ENCODE measurements around the gene ANK3.

ANK3 gene

DNA sequence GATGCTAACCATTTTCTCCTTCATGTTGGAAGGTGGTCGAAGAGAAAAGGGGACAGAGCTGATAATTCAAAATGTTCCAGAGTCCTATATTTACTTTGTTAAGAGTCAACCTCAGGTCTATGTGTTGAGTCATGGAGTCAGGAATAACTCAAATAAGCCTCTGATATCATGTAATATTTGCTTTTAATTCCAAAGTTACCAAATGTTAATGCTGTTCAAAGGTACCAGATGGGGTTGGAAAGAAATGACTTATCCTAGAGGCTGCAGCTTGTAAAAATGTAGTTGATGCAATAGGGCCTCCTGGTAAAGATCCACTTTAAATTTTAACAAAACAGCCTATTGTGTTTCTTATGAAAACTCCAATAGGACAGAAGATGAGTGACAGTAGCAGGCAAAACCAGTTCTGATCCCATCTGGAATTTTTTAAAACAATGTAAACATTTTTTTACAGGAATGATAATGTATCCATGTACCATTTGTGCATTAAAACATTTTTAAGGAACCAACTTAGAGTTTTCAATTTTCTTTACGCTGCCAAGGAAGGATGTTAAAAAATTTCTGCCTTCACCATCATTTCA, 218.2 kb downstream of the ANK3 start:
- TF ChIP-seq, protein P1, sequence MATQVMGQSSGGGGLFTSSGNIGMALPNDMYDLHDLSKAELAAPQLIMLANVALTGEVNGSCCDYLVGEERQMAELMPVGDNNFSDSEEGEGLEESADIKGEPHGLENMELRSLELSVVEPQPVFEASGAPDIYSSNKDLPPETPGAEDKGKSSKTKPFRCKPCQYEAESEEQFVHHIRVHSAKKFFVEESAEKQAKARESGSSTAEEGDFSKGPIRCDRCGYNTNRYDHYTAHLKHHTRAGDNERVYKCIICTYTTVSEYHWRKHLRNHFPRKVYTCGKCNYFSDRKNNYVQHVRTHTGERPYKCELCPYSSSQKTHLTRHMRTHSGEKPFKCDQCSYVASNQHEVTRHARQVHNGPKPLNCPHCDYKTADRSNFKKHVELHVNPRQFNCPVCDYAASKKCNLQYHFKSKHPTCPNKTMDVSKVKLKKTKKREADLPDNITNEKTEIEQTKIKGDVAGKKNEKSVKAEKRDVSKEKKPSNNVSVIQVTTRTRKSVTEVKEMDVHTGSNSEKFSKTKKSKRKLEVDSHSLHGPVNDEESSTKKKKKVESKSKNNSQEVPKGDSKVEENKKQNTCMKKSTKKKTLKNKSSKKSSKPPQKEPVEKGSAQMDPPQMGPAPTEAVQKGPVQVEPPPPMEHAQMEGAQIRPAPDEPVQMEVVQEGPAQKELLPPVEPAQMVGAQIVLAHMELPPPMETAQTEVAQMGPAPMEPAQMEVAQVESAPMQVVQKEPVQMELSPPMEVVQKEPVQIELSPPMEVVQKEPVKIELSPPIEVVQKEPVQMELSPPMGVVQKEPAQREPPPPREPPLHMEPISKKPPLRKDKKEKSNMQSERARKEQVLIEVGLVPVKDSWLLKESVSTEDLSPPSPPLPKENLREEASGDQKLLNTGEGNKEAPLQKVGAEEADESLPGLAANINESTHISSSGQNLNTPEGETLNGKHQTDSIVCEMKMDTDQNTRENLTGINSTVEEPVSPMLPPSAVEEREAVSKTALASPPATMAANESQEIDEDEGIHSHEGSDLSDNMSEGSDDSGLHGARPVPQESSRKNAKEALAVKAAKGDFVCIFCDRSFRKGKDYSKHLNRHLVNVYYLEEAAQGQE (IDR thresholded peaks at IDR 0.05; ENCODE audit: insufficient read depth in 1 of 2, low read depth in 2 of 2, low read length in 2 of 2), result no peak
- TF ChIP-seq POLR2AphosphoS5 (IDR thresholded peaks at IDR 0.05; ENCODE audit: low read depth, low read length), result no peak
- no peak for TF ChIP-seq FOXP2 (optimal IDR thresholded peaks at IDR 0.05; ENCODE audit: borderline replicate concordance, extremely low read depth, extremely low read length, insufficient read depth)
- no peak for TF ChIP-seq SIN3A (IDR thresholded peaks at IDR 0.05; ENCODE audit: borderline replicate concordance, insufficient read depth, low read length)
- TF ChIP-seq TAF1 (IDR thresholded peaks at IDR 0.05; ENCODE audit: borderline replicate concordance, insufficient read depth, low read length), result no peak

DNA sequence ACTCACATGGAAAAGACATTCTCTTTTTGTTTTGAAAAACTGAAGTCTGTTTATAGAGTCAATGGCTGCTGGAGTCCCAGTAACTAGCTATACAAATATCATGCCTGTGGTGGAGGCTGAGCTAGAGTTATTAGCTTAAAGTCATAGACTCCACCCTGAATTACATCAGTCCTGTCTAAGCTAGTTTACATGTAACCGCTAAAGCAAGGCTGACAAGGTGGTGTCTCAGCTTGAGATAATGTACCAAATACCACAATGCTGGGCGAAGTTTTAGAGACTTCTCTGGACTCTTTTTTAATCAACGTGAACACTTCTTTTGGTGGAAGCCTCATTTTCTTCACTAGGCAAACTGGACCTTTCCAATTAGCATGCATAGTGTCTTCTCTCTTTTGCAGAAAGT, 219.4 kb downstream of the ANK3 start:
- no peak for TF ChIP-seq SIN3A (IDR thresholded peaks at IDR 0.05; ENCODE audit: borderline replicate concordance, insufficient read depth, low read length)
- TF ChIP-seq FOXP2 (optimal IDR thresholded peaks at IDR 0.05; ENCODE audit: borderline replicate concordance, extremely low read depth, extremely low read length, insufficient read depth), result no peak

DNA sequence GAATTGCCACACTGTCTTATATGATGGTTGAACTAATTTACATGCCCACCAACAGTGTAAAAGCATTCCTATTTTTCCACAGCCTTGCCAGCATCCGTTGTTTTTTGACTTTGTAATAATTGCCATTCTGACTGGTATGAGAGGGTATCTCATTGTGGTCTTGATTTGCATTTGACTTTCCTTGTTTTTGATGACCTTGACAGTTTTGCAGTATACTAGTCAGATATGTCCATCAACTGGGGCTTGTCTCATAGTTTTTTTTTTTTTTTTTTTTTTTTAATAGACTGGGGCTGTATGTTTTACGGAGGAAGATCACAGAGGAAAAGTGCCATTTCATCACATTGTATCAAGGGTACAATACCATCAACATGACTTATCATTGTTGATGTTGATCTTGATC, 220.6 kb downstream of the ANK3 start:
- no peak for TF ChIP-seq TAF1 (IDR thresholded peaks at IDR 0.05; ENCODE audit: borderline replicate concordance, insufficient read depth, low read length)
- TF ChIP-seq, protein P1 (IDR thresholded peaks at IDR 0.05; ENCODE audit: insufficient read depth in 1 of 2, low read depth in 2 of 2, low read length in 2 of 2), result no peak
- TF ChIP-seq POLR2AphosphoS5 (IDR thresholded peaks at IDR 0.05; ENCODE audit: low read depth, low read length), result no peak
- no peak for TF ChIP-seq SIN3A (IDR thresholded peaks at IDR 0.05; ENCODE audit: borderline replicate concordance, insufficient read depth, low read length)
- no peak for TF ChIP-seq FOXP2 (optimal IDR thresholded peaks at IDR 0.05; ENCODE audit: borderline replicate concordance, extremely low read depth, extremely low read length, insufficient read depth)

DNA sequence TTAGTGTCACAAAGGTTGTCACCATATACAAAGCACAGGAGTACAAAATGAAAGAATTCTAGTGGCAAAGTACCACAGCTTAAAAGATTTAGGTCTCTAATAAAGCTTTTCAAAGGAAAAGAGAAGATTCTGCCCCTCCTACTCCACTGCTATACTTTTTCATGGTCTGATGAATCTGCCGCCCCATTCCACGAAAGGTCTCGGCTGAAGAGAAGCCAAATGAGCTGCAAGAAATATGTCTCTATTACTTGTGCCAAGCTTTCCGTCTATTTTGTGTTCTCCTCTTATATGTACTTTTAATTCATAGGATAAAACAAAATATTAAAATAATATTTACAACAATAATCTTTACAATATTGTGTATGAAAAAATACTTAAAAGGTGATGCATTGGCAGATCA, 222.6 kb downstream of the ANK3 start:
- no peak for TF ChIP-seq POLR2AphosphoS5 (IDR thresholded peaks at IDR 0.05; ENCODE audit: low read depth, low read length)
- TF ChIP-seq TAF1 (IDR thresholded peaks at IDR 0.05; ENCODE audit: borderline replicate concordance, insufficient read depth, low read length), result no peak
- TF ChIP-seq, protein P1 (IDR thresholded peaks at IDR 0.05; ENCODE audit: insufficient read depth in 1 of 2, low read depth in 2 of 2, low read length in 2 of 2), result no peak
- no peak for TF ChIP-seq FOXP2 (optimal IDR thresholded peaks at IDR 0.05; ENCODE audit: borderline replicate concordance, extremely low read depth, extremely low read length, insufficient read depth)
- no peak for TF ChIP-seq SIN3A (IDR thresholded peaks at IDR 0.05; ENCODE audit: borderline replicate concordance, insufficient read depth, low read length)

DNA sequence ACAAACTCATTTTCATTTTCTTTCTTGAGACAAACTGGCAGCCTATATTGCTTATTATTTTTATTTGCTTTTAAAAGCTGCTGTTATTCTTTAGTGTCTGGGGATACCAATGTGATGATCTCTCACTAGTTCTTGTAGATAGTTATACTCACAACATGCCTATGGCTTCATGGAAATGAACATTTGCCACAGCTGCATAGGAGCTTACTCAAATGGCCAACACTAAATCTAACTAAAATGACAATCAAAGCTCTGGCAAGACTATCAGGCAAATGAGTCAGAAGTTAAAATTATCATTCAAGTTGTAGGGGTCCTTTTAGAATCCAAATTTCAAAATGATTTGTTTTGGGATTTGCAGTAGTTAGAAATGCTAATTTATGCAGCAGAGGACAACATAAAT, 225.9 kb downstream of the ANK3 start:
- TF ChIP-seq, protein P1 (IDR thresholded peaks at IDR 0.05; ENCODE audit: insufficient read depth in 1 of 2, low read depth in 2 of 2, low read length in 2 of 2), result no peak
- TF ChIP-seq SIN3A (IDR thresholded peaks at IDR 0.05; ENCODE audit: borderline replicate concordance, insufficient read depth, low read length) (no peak), TAF1 (IDR thresholded peaks at IDR 0.05; ENCODE audit: borderline replicate concordance, insufficient read depth, low read length) (no peak), FOXP2 (optimal IDR thresholded peaks at IDR 0.05; ENCODE audit: borderline replicate concordance, extremely low read depth, extremely low read length, insufficient read depth) (no peak), POLR2AphosphoS5 (IDR thresholded peaks at IDR 0.05; ENCODE audit: low read depth, low read length) (no peak)
